ENCODE measurements around the gene ZBTB14. TPM values are rescaled to one million over a fixed set of nuclear protein-coding genes. Genes with fewer than 3 reads are reported as not detected.
A peak's percentile ranks its signal among the peaks of the same experiment; 100 is the strongest.

The ZBTB14 gene
- total RNA-seq, 2 experiments from 2014 or later: 28.1 to 33.9 TPM

DNA sequence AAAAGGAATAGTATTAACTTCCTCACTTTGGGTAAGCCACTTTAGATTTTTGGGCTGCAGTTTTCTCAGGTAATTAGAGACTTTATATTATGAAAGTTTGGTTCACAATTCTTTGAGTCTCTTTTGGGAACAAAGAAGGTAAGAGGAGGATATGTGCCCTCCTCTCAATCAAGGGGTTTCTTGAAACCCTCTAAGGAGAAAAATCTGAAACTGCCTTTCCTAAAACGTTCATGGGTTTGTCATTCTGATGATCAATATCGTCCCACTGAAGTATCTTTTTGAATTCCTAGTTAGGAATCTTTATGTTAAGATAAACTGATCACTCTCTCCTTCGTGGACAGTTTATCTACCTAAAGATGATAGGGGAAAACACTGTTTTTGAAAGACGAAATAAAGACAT is 56.1 kb downstream of the ZBTB14 start:
- Histone ChIP-seq H3K36me3 (ENCODE audit: insufficient read depth, low read length) (peaks cover 50% of the 10 kb centered on the region), H3K79me2 (ENCODE audit: insufficient read depth, low read depth, low read length) (peaks cover 36% of the 10 kb centered on the region), H3K4me3 (ENCODE audit: low read depth, low read length, poor library complexity, severe bottlenecking) (peak overlapping the region; percentile 93), H3K4me1 (ENCODE audit: insufficient read depth, low read length, poor library complexity, severe bottlenecking) (peaks cover 41% of the 10 kb centered on the region), H4K20me1 (ENCODE audit: insufficient read depth, low read length) (0 out of 2 replicates have a peak, but pooled peaks cover 10% of the 10 kb centered on the region), H3K9me3 (ENCODE audit: low read length) (no peaks in the 10 kb centered on the region), H2AFZ (ENCODE audit: low read length) (no peak overlapping the region), H3K9me2 (ENCODE audit: insufficient read depth, low read length) (no peaks in the 10 kb centered on the region), H3K4me2 (ENCODE audit: low read length) (peak overlapping the region; percentile 97), H3K27ac (ENCODE audit: low read depth, low read length, poor library complexity, severe bottlenecking) (no peak overlapping the region)
- no peak for TF ChIP-seq EZH2phosphoT487 (IDR thresholded peaks at IDR 0.05; ENCODE audit: borderline replicate concordance, low read depth, low read length)
- TF ChIP-seq, protein P1, sequence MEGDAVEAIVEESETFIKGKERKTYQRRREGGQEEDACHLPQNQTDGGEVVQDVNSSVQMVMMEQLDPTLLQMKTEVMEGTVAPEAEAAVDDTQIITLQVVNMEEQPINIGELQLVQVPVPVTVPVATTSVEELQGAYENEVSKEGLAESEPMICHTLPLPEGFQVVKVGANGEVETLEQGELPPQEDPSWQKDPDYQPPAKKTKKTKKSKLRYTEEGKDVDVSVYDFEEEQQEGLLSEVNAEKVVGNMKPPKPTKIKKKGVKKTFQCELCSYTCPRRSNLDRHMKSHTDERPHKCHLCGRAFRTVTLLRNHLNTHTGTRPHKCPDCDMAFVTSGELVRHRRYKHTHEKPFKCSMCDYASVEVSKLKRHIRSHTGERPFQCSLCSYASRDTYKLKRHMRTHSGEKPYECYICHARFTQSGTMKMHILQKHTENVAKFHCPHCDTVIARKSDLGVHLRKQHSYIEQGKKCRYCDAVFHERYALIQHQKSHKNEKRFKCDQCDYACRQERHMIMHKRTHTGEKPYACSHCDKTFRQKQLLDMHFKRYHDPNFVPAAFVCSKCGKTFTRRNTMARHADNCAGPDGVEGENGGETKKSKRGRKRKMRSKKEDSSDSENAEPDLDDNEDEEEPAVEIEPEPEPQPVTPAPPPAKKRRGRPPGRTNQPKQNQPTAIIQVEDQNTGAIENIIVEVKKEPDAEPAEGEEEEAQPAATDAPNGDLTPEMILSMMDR (conservative IDR thresholded peaks at IDR 0.05; ENCODE audit: low read length): no peak
- intact Hi-C loops (cut with micrococcal nuclease; ENCODE audit: unreplicated experiment): loop anchor here (5.0 to 10.0 kb wide), 2 partner anchors 167 to 205 kb away; no protein-coding TSS in a partner anchor
- CTCF ChIA-PET (ENCODE audit: unreplicated experiment): no interaction called here
- BruUV-seq (replicated peaks): no TSS peak
- POLR2A ChIA-PET: interaction anchor here (0.9 to 4.8 kb wide), 4 partner anchors 12 to 63 kb away, joined by 3 to 56 read pairs (median 16); partner anchors contain the start of gene ZBTB14
- no peak for DNase-seq (ENCODE audit: low spot score)

Other genes starting within 250 kb of the ZBTB14 start
- not detected in 2 replicates for gene AKAIN1, start 98.5 kb downstream of the ZBTB14 start, total RNA-seq (2014; rRNA removed; shearing (Covaris generic))
- not detected in 2 replicates for gene AKAIN1, start 98.5 kb downstream of the ZBTB14 start, total RNA-seq (2022)
- gene EPB41L3, start 248.3 kb upstream of the ZBTB14 start, total RNA-seq (2014; rRNA removed; shearing (Covaris generic)): not detected in 2 replicates
- gene EPB41L3, start 248.3 kb upstream of the ZBTB14 start, total RNA-seq (2022): not detected in 2 replicates